Measurements from ENCODE around the gene TMEM52B. TPM values are rescaled to one million over a fixed set of nuclear protein-coding genes. Genes with fewer than 3 reads are reported as not detected.
"Not testable (repeated sequence)": the region's sequence is repeated elsewhere in the genome, so short reads cannot be mapped to it uniquely, and the experiment has no call there.

TMEM52B gene
- total and polyA plus RNA-seq, 9 of the 15 experiments (the other 6 are each of a cell fraction or from before 2014, with no cell fraction given), result not detected

GRCh38 chr12:10196210-10196609, 17.4 kb downstream of the TMEM52B start (continued):
- TF ChIP-seq CLOCK (CRISPR knock-in tag; IDR thresholded peaks at IDR 0.05; ENCODE audit: borderline replicate concordance), result no peak

- POLR2A ChIA-PET, result no interaction called here
- H3K4me1 ChIP-seq (replicated peaks in 1 of 2; ENCODE audit: control insufficient read depth in 2 of 2, insufficient read depth in 2 of 2, low read length in 2 of 2), result no peaks in the 10 kb centered on the region
- H3K9ac ChIP-seq (ENCODE audit: insufficient read depth in 1 of 2, low read depth in 2 of 2, low read length in 2 of 2), result no peak overlapping the region
- no peaks in the 10 kb centered on the region for H4K20me1 ChIP-seq (replicated peaks; ENCODE audit: control insufficient read depth, insufficient read depth, low read length)
- 6% methylated on average over 5 of the region's 5 CpGs for WGBS (ENCODE audit: insufficient coverage, low coverage, missing lambda C conversion rate)
- intact Hi-C loops (cut with micrococcal nuclease) (no loop called here), in situ Hi-C loops (cut with MboI) (no loop called here)
- no peaks in the 10 kb centered on the region for H3K79me2 ChIP-seq (ENCODE audit: control insufficient read depth, insufficient read depth, low read length)
- H3K27me3 ChIP-seq (ENCODE audit: control insufficient read depth in 2 of 2, insufficient read depth in 2 of 2, low read length in 2 of 2), result peaks cover 3% of the 10 kb centered on the region in 2 experiments; a peak in 3 of 5 replicates
- DNase-seq (ENCODE audit: extremely low read depth in 1 of 4, low spot score in 3 of 4) (no peak), FAIRE-seq (no peak), ATAC-seq (no peak)
- BruUV-seq (replicated peaks), result no TSS peak
- H3K9me3 ChIP-seq (replicated peaks; ENCODE audit: control insufficient read depth, insufficient read depth, low read depth, low read length), result no peaks in the 10 kb centered on the region
- no peak overlapping the region for H2AFZ ChIP-seq (ENCODE audit: low read depth, low read length)
- CTCF ChIA-PET (ENCODE audit: low intra/inter-chr PET ratio), result no interaction called here
- H3K4me2 ChIP-seq (ENCODE audit: insufficient read depth, low read length), result no peak overlapping the region
- H3K9me1 ChIP-seq (ENCODE audit: control insufficient read depth, insufficient read depth, low read length), result no peaks in the 10 kb centered on the region
- H3K4me3 ChIP-seq, result no peak overlapping the region
- H3K27ac ChIP-seq (ENCODE audit: extremely low read depth, low read depth, low read length), result no peak overlapping the region
- TF ChIP-seq CBX8 (IDR thresholded peaks at IDR 0.05; ENCODE audit: borderline replicate concordance, extremely low read depth, low read depth, low read length, poor library complexity, severe bottlenecking), result no peak
- TF ChIP-seq CBX2 (IDR thresholded peaks at IDR 0.05; ENCODE audit: insufficient read depth, low read length, poor library complexity, severe bottlenecking), result no peak
- TF ChIP-seq PREB (CRISPR knock-in tag; IDR thresholded peaks at IDR 0.05), result no peak
- TF ChIP-seq NR4A1 (CRISPR knock-in tag; IDR thresholded peaks at IDR 0.05), result no peak
- TF ChIP-seq NR4A1 (tag; IDR thresholded peaks at IDR 0.05), result no peak
- TF ChIP-seq BCOR (IDR thresholded peaks at IDR 0.05), result no peak
- no peak for TF ChIP-seq SRSF9 (IDR thresholded peaks at IDR 0.05; ENCODE audit: borderline replicate concordance, low read depth, low read length)
- no peak for TF ChIP-seq HNRNPL (IDR thresholded peaks at IDR 0.05; ENCODE audit: low read depth, low read length)
- TF ChIP-seq SUPT5H (IDR thresholded peaks at IDR 0.05), result no peak
- no peaks in the 10 kb centered on the region for H3K36me3 ChIP-seq (ENCODE audit: control insufficient read depth, insufficient read depth, low read length)
These were observed 19.0 kb downstream of the TMEM52B start for GRCh38 chr12:10197879-10198278.

GRCh38 chr12:10204495-10204894, 25.7 kb downstream of the TMEM52B start:
- BruUV-seq (replicated peaks); H3K4me3 ChIP-seq; ATAC-seq; CTCF ChIA-PET (ENCODE audit: low intra/inter-chr PET ratio); H3K4me2 ChIP-seq (ENCODE audit: insufficient read depth, low read length); H3K27ac ChIP-seq (ENCODE audit: extremely low read depth, low read depth, low read length); intact Hi-C loops (cut with micrococcal nuclease); FAIRE-seq; H3K9ac ChIP-seq (ENCODE audit: insufficient read depth in 1 of 2, low read depth in 2 of 2, low read length in 2 of 2); H3K36me3 ChIP-seq (ENCODE audit: control insufficient read depth, insufficient read depth, low read length); H3K9me1 ChIP-seq (ENCODE audit: control insufficient read depth, insufficient read depth, low read length); DNase-seq (ENCODE audit: extremely low read depth in 1 of 4, low spot score in 3 of 4); H3K4me1 ChIP-seq (replicated peaks in 1 of 2; ENCODE audit: control insufficient read depth in 2 of 2, insufficient read depth in 2 of 2, low read length in 2 of 2); H3K79me2 ChIP-seq (ENCODE audit: control insufficient read depth, insufficient read depth, low read length); H2AFZ ChIP-seq (ENCODE audit: low read depth, low read length); in situ Hi-C loops (cut with MboI); H3K27me3 ChIP-seq (ENCODE audit: control insufficient read depth in 2 of 2, insufficient read depth in 2 of 2, low read length in 2 of 2); H4K20me1 ChIP-seq (replicated peaks; ENCODE audit: control insufficient read depth, insufficient read depth, low read length); H3K9me3 ChIP-seq (replicated peaks; ENCODE audit: control insufficient read depth, insufficient read depth, low read depth, low read length): not testable (repeated sequence)
- WGBS (ENCODE audit: insufficient coverage, low coverage, missing lambda C conversion rate), result 0% methylated on average over 2 of the region's 2 CpGs
- POLR2A ChIA-PET, result interaction anchor here (1.2 kb wide), 1 partner anchor 8 kb away, joined by 3 read pairs; no protein-coding TSS in a partner anchor

All from K562 (cell line).